GM18861 (cell line): ENCODE measurements around the gene S100A9.

Experiments
- ATAC-seq: cut with Tn5 transposase; IDR thresholded peaks from one replicate; pipeline ENCODE4 v1.9.1; 2021; ENCODE audit not compliant: unreplicated experiment

The S100A9 gene

GRCh38 chr1:153386500-153386901, 28.8 kb downstream of the S100A9 start:
- ATAC-seq = no peak

- ATAC-seq = no peak
Observed at GRCh38 chr1:153387001-153387400, 29.3 kb downstream of the S100A9 start.

- ATAC-seq = no peak
Observed at GRCh38 chr1:153387785-153388184, 30.1 kb downstream of the S100A9 start.

- no peak for ATAC-seq
Observed at GRCh38 chr1:153389401-153389800, 31.7 kb downstream of the S100A9 start.

GRCh38 chr1:153389973-153390879, 32.6 kb downstream of the S100A9 start:
- no peak for ATAC-seq

GRCh38 chr1:153390938-153391710, 33.5 kb downstream of the S100A9 start, which contains the start of gene S100A8:
S100A8 (minus strand) TSS chr1:153391073; CDS start chr1:153390535, 538 bp downstream.
- no peak for ATAC-seq

- no peak for ATAC-seq
Observed at GRCh38 chr1:153392258-153392657, 34.6 kb downstream of the S100A9 start.

- no peak for ATAC-seq
Observed at GRCh38 chr1:153392822-153393221, 35.2 kb downstream of the S100A9 start.

GRCh38 chr1:153393926-153394325, 36.3 kb downstream of the S100A9 start:
- no peak for ATAC-seq

- ATAC-seq = no peak
Observed at GRCh38 chr1:153394391-153394790, 36.7 kb downstream of the S100A9 start.

GRCh38 chr1:153395136-153395685, 37.6 kb downstream of the S100A9 start:
- no peak for ATAC-seq

GRCh38 chr1:153395776-153396175, 38.1 kb downstream of the S100A9 start:
- no peak for ATAC-seq

- no peak for ATAC-seq
Observed at GRCh38 chr1:153396461-153396860, 38.8 kb downstream of the S100A9 start.

- ATAC-seq = no peak
Observed at GRCh38 chr1:153397051-153397923, 39.6 kb downstream of the S100A9 start.

GRCh38 chr1:153397924-153398651, 40.4 kb downstream of the S100A9 start:
- no peak for ATAC-seq

GRCh38 chr1:153399401-153400055, 41.9 kb downstream of the S100A9 start:
- no peak for ATAC-seq

- ATAC-seq = no peak
Observed at GRCh38 chr1:153400244-153400643, 42.6 kb downstream of the S100A9 start.

- no peak for ATAC-seq
Observed at GRCh38 chr1:153401461-153401860, 43.8 kb downstream of the S100A9 start.

GRCh38 chr1:153402226-153402625, 44.6 kb downstream of the S100A9 start:
- no peak for ATAC-seq
